Body of pancreas (tissue), 4 donors: Measurements from ENCODE around the gene HMCN1.

Experiments used
- CTCF ChIP-seq, 7 experiments: fragments of 450-650 bp in 4 of 7; fragments of 200-600 bp in 3 of 7; sonication (generic) in 3 of 7; IDR thresholded peaks; one replicate each; pipeline ENCODE4 v1.5.1; 2016 to 2019; ENCODE audit warnings: antibody characterized with exemption in 7 of 7
- POLR2A ChIP-seq, 3 donors: fragments of 450-650 bp; IDR thresholded peaks; one replicate each; pipeline ENCODE4 v1.6.1; 2016; ENCODE audit warnings: antibody characterized with exemption in 3 of 3, mild to moderate bottlenecking in 2 of 3

- TF ChIP-seq CTCF (IDR thresholded peaks at IDR 0.05) (no peak), POLR2A (IDR thresholded peaks at IDR 0.05) (no peak)
Measured at GRCh38 chr1:185699874-185700273, 34.3 kb upstream of the HMCN1 start.
